Measurements from ENCODE around the gene PMAIP1. TPM values are rescaled to one million over a fixed set of nuclear protein-coding genes. Genes with fewer than 3 reads are reported as not detected.

Gene PMAIP1
- total RNA-seq, 6 experiments from 2014 or later = 4.6 to 10.1 (median 5.9) TPM

DNA sequence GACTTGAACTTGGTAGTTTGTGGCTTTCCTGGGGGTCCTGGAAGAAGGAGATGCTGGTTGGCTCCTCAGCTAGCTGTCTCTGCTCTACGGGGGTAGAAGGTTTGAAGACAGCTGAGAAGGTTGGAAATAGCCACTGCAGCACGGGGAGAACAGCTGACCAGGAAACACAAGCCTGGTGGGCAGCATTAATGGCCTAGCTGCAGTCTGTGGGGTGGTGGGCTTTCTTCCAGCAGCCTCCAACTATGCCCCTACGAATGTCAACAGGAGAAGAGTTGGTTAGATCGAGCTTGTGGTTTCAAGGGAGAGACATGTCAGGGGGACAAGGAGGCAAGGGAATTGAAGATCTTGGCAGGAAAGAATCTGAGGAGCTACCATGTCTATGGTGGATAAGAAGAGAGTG lies 38.9 kb downstream of the PMAIP1 start:
- Mint-ChIP-seq H3K27ac (no peak overlapping the region), H3K4me1 (ENCODE audit: low read depth) (peaks cover 7% of the 10 kb centered on the region), H3K4me3 (no peak overlapping the region), H3K27me3 (ENCODE audit: insufficient read depth) (peaks cover 12% of the 10 kb centered on the region), H3K36me3 (ENCODE audit: low read depth) (no peaks in the 10 kb centered on the region), H3K9me3 (no peaks in the 10 kb centered on the region)
- TF ChIP-seq, protein P1, sequence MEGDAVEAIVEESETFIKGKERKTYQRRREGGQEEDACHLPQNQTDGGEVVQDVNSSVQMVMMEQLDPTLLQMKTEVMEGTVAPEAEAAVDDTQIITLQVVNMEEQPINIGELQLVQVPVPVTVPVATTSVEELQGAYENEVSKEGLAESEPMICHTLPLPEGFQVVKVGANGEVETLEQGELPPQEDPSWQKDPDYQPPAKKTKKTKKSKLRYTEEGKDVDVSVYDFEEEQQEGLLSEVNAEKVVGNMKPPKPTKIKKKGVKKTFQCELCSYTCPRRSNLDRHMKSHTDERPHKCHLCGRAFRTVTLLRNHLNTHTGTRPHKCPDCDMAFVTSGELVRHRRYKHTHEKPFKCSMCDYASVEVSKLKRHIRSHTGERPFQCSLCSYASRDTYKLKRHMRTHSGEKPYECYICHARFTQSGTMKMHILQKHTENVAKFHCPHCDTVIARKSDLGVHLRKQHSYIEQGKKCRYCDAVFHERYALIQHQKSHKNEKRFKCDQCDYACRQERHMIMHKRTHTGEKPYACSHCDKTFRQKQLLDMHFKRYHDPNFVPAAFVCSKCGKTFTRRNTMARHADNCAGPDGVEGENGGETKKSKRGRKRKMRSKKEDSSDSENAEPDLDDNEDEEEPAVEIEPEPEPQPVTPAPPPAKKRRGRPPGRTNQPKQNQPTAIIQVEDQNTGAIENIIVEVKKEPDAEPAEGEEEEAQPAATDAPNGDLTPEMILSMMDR (IDR thresholded peaks at IDR 0.05) = no peak
- DNase-seq = no peak

- no peak overlapping the region for H3K4me3 Mint-ChIP-seq
- H3K27ac Mint-ChIP-seq = no peak overlapping the region
- H3K27me3 Mint-ChIP-seq (ENCODE audit: insufficient read depth) = peaks cover 12% of the 10 kb centered on the region
- no peaks in the 10 kb centered on the region for H3K36me3 Mint-ChIP-seq (ENCODE audit: low read depth)
- TF ChIP-seq, protein P1 (IDR thresholded peaks at IDR 0.05) = no peak
- H3K4me1 Mint-ChIP-seq (ENCODE audit: low read depth) = peaks cover 7% of the 10 kb centered on the region
- DNase-seq = no peak
- no peaks in the 10 kb centered on the region for H3K9me3 Mint-ChIP-seq
Observed at GRCh38 chr18:59939127-59939526, 39.3 kb downstream of the PMAIP1 start.

DNA sequence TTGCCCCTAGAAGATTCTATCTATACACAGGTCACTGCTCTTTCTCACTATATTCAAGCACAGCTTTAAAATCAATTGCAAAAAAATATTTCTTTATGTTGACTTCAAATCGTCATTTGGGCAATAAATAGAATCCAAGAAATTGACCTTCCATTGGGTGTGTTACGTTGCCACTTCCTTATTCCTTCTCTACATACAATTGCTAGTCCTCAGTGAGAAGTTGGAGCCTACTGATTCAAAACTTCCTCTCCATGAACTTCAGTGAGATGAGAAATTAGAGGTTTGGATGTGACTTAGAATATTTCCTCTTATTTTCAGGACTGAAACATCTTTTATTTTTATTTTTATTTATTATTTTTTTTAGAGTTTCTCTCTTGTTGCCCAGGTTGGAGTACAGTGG lies 40.3 kb downstream of the PMAIP1 start:
- peaks cover 6% of the 10 kb centered on the region for H3K27me3 Mint-ChIP-seq (ENCODE audit: insufficient read depth)
- no peaks in the 10 kb centered on the region for H3K36me3 Mint-ChIP-seq (ENCODE audit: low read depth)
- TF ChIP-seq, protein P1 (IDR thresholded peaks at IDR 0.05) = no peak
- no peak for DNase-seq
- H3K9me3 Mint-ChIP-seq = no peaks in the 10 kb centered on the region
- no peak overlapping the region for H3K4me3 Mint-ChIP-seq
- no peak overlapping the region for H3K27ac Mint-ChIP-seq
- H3K4me1 Mint-ChIP-seq (ENCODE audit: low read depth) = peaks cover 7% of the 10 kb centered on the region

- no peak overlapping the region for H3K4me3 Mint-ChIP-seq
- TF ChIP-seq, protein P1 (IDR thresholded peaks at IDR 0.05) = no peak
- no peaks in the 10 kb centered on the region for H3K9me3 Mint-ChIP-seq
- H3K4me1 Mint-ChIP-seq (ENCODE audit: low read depth) = peaks cover 7% of the 10 kb centered on the region
- no peaks in the 10 kb centered on the region for H3K36me3 Mint-ChIP-seq (ENCODE audit: low read depth)
- no peak for DNase-seq
- H3K27me3 Mint-ChIP-seq (ENCODE audit: insufficient read depth) = peaks cover 2% of the 10 kb centered on the region
- no peak overlapping the region for H3K27ac Mint-ChIP-seq
Observed at GRCh38 chr18:59941331-59941730, 41.5 kb downstream of the PMAIP1 start.

DNA sequence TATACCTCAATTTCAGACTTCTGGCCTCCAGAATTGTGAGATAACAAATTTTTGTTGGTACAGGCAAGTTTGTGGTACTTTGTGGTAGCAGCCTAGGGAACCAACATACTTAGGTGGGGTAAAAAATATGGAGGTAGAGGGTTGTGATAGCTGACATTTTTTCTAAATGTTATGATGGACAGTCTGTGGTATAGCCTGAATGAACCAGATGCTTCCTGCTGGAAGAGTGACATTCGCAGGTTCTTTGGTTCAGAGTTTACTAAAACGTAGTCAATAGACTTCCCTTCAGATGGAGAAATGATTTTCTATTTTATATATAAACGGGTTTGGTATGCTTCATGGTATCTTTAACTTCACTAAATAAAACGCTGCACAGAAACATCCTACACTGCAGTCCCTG lies 42.8 kb downstream of the PMAIP1 start:
- H3K36me3 Mint-ChIP-seq (ENCODE audit: low read depth) = no peaks in the 10 kb centered on the region
- H3K4me3 Mint-ChIP-seq = no peak overlapping the region
- TF ChIP-seq, protein P1 (IDR thresholded peaks at IDR 0.05) = no peak
- no peaks in the 10 kb centered on the region for H3K9me3 Mint-ChIP-seq
- peaks cover 7% of the 10 kb centered on the region for H3K4me1 Mint-ChIP-seq (ENCODE audit: low read depth)
- peaks cover 2% of the 10 kb centered on the region for H3K27me3 Mint-ChIP-seq (ENCODE audit: insufficient read depth)
- no peak overlapping the region for H3K27ac Mint-ChIP-seq
- DNase-seq = no peak

- H3K27ac Mint-ChIP-seq = no peak overlapping the region
- H3K27me3 Mint-ChIP-seq (ENCODE audit: insufficient read depth) = peaks cover 2% of the 10 kb centered on the region
- DNase-seq = no peak
- peaks cover 6% of the 10 kb centered on the region for H3K4me1 Mint-ChIP-seq (ENCODE audit: low read depth)
- no peaks in the 10 kb centered on the region for H3K36me3 Mint-ChIP-seq (ENCODE audit: low read depth)
- no peaks in the 10 kb centered on the region for H3K9me3 Mint-ChIP-seq
- no peak overlapping the region for H3K4me3 Mint-ChIP-seq
- TF ChIP-seq, protein P1 (IDR thresholded peaks at IDR 0.05) = no peak
Observed at GRCh38 chr18:59945544-59945943, 45.7 kb downstream of the PMAIP1 start.
